Measurements from ENCODE around the gene FAM180B. TPM values are rescaled to one million over a fixed set of nuclear protein-coding genes. Genes with fewer than 3 reads are reported as not detected.

FAM180B gene
- total and polyA plus RNA-seq, 2 of the 8 experiments (the other 6 are each of a cell fraction or from before 2014, with no cell fraction given): 0.09 TPM; not detected in 1

- Histone ChIP-seq H4K5ac (ENCODE audit: insufficient read length, low read depth, low read length) (no peak overlapping the region), H3K23ac (ENCODE audit: insufficient read length) (no peak overlapping the region), H2BK20ac (ENCODE audit: low read length) (no peak overlapping the region), H2BK5ac (ENCODE audit: low read depth, low read length) (no peak overlapping the region), H2BK12ac (ENCODE audit: low read depth, low read length) (no peak overlapping the region), H3K79me2 (ENCODE audit: control insufficient read depth in 1 of 2, insufficient read depth in 2 of 2, low read length in 2 of 2) (no peaks in the 10 kb centered on the region), H4K91ac (replicated peaks; ENCODE audit: insufficient read length, low read length) (no peak overlapping the region), H3K4me3 (ENCODE audit: extremely low read depth in 1 of 4, insufficient read depth in 2 of 4, low read depth in 3 of 4, low read length in 4 of 4) (no peak overlapping the region), H4K20me1 (replicated peaks in 1 of 2; ENCODE audit: control insufficient read depth in 1 of 2, insufficient read depth in 2 of 2, low read length in 2 of 2) (no peaks in the 10 kb centered on the region), H3K4me1 (replicated peaks in 1 of 4; ENCODE audit: control insufficient read depth in 3 of 4, insufficient read depth in 4 of 4, low read length in 3 of 4) (no peaks in the 10 kb centered on the region; a peak in 1 of 7 replicates), H2BK15ac (ENCODE audit: low read length) (no peak overlapping the region), H3K14ac (ENCODE audit: insufficient read length) (no peak overlapping the region), H3K23me2 (ENCODE audit: low read depth, low read length) (no peaks in the 10 kb centered on the region), H3K79me1 (ENCODE audit: low read depth, low read length) (no peaks in the 10 kb centered on the region), H2BK120ac (replicated peaks; ENCODE audit: low read depth, low read length) (no peak overlapping the region), H3K36me3 (ENCODE audit: control insufficient read depth in 2 of 4, insufficient read depth in 4 of 4, low read length in 3 of 4) (no peaks in the 10 kb centered on the region; a peak in 1 of 8 replicates), H3K18ac (ENCODE audit: extremely low read depth, low read length) (no peak overlapping the region), H3K4ac (replicated peaks; ENCODE audit: insufficient read length, low read depth, low read length) (no peak overlapping the region), H3K27me3 (replicated peaks in 1 of 4; ENCODE audit: control insufficient read depth in 3 of 4, extremely low read depth in 1 of 4, insufficient read depth in 3 of 4, low read length in 3 of 4) (no peaks in the 10 kb centered on the region), H3K56ac (replicated peaks; ENCODE audit: insufficient read length, low read depth, low read length) (no peak overlapping the region), H4K8ac (ENCODE audit: extremely low read depth, insufficient read depth, low read length) (no peak overlapping the region), H3K9me3 (ENCODE audit: insufficient read depth in 2 of 2, low read depth in 1 of 2, low read length in 1 of 2) (no peaks in the 10 kb centered on the region), H3K4me2 (ENCODE audit: insufficient read depth in 1 of 2, low read depth in 2 of 2, low read length in 2 of 2) (no peak overlapping the region), H3K9ac (replicated peaks in 1 of 4; ENCODE audit: extremely low read depth in 1 of 4, low read depth in 3 of 4, low read length in 3 of 4) (no peak overlapping the region), H2AFZ (ENCODE audit: low read length) (no peak overlapping the region), H2AK5ac (ENCODE audit: low read depth, low read length) (no peak overlapping the region), H3K27ac (ENCODE audit: low read depth, low read length) (no peak overlapping the region)
- ChIA-PET CTCF (ENCODE audit: partially characterized antibody) (interaction anchor here (0.6 to 3.7 kb wide), 5 partner anchors 10 to 233 kb away, joined by 3 to 17 read pairs (median 5); no protein-coding TSS in a partner anchor), POLR2A (ENCODE audit: partially characterized antibody) (interaction anchor here (0.6 to 2.9 kb wide), 6 partner anchors 8 to 29 kb away, joined by 4 to 14 read pairs (median 5); partner anchors contain the start of gene FAM180B)
- DNase-seq (ENCODE audit: low read depth in 1 of 2, low spot score in 2 of 2) (no peak), FAIRE-seq (no peak)
- WGBS, 2 experiments (ENCODE audit: extremely low coverage in 1 of 2, insufficient coverage in 1 of 2, insufficient read length in 1 of 2, insufficient replicate concordance in 2 of 2, low coverage in 1 of 2, low lambda C conversion rate in 2 of 2, missing lambda C conversion rate in 1 of 2): 92% methylated on average over 7 of the region's 7 CpGs; no CpG with 5 or more reads in 1 of the 2 experiments
- TF ChIP-seq ATF2 (IDR thresholded peaks at IDR 0.05; ENCODE audit: low read length) (no peak), SIN3A (conservative IDR thresholded peaks at IDR 0.05 in 1 of 2, IDR thresholded peaks at IDR 0.05 in 1 of 2; ENCODE audit: low read depth in 1 of 2, low read length in 2 of 2) (no peak), JUND (IDR thresholded peaks at IDR 0.05; ENCODE audit: low read length) (no peak), KDM1A (IDR thresholded peaks at IDR 0.05; ENCODE audit: borderline replicate concordance, low read length) (no peak), POLR2AphosphoS5 (IDR thresholded peaks at IDR 0.05; ENCODE audit: low read depth, low read length) (no peak), CEBPB (IDR thresholded peaks at IDR 0.05; ENCODE audit: low read depth, low read length) (no peak), POU5F1 (IDR thresholded peaks at IDR 0.05; ENCODE audit: low read depth, low read length) (no peak), CREB1 (IDR thresholded peaks at IDR 0.05) (no peak), KDM5A (IDR thresholded peaks at IDR 0.05; ENCODE audit: low read length) (no peak), BACH1 (IDR thresholded peaks at IDR 0.05; ENCODE audit: low read length) (no peak), JUN (IDR thresholded peaks at IDR 0.05; ENCODE audit: low read depth, low read length) (no peak), EGR1 (IDR thresholded peaks at IDR 0.05; ENCODE audit: borderline replicate concordance, low read depth, low read length) (no peak), NRF1 (IDR thresholded peaks at IDR 0.05; ENCODE audit: low read depth, low read length) (no peak)
Observed at GRCh38 chr11:47607380-47607779, 20.9 kb downstream of the FAM180B start.
